ENCODE measurements around the gene NCBP3.
"Not testable (repeated sequence)": the region's sequence is repeated elsewhere in the genome, so short reads cannot be mapped to it uniquely, and the experiment has no call there.

NCBP3 gene

GRCh38 chr17:3809135-3809534, 36.9 kb downstream of the NCBP3 start:
- no peak for DNase-seq

- no peak for DNase-seq
These were observed 37.3 kb downstream of the NCBP3 start for GRCh38 chr17:3808701-3809100.

DNA sequence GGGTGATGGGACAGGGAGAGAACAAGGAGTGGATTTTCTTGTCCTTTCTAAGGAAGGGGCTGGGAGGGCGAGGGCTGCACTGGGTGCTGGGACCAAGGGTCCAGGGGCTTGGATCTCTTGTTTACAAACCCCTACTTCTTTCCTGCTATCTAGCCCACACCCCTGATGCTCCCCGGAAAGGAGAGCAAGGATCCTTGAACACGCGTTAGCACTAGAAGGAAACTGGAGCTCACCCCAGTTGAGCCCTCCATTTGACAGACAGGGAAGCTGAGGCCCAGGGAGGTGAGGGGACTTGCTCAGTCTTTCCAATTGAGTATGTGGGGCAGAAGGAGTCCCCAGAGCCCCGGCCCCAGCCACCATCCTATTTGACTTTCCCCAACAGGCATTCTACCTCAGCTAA, 40.5 kb downstream of the NCBP3 start:
- DNase-seq: no peak

DNA sequence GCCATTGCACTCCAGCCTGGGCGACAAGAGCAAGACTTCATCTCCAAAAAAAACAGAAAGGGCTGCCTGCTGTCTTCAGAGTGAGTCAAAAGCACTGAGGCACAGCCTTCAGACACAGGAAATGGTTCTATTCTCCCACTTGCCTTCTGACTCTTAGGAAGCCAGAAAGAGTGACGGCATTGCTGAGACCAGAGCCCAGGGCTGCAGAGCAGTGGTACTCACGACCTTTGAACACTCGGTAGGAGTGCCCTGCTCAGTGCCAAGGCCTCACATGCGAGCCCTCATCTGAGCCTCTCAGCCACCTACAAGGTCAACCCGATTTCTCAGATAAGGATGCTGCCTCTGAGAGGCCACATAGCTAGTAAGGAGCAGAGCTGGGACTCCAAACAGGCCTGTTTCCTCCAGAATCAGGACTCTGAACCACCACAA, 41.5 kb downstream of the NCBP3 start:
- no peak for DNase-seq

- DNase-seq: no peak
These were observed 42.8 kb downstream of the NCBP3 start for GRCh38 chr17:3803308-3803640.

GRCh38 chr17:3802461-3803307, 43.4 kb downstream of the NCBP3 start:
- DNase-seq: no peak

GRCh38 chr17:3801792-3802191, 44.3 kb downstream of the NCBP3 start:
- no peak for DNase-seq

- no peak for DNase-seq
These were observed 44.7 kb downstream of the NCBP3 start for GRCh38 chr17:3801347-3801746.

- no peak for DNase-seq
These were observed 45.4 kb downstream of the NCBP3 start, which contains the start of gene ITGAE for GRCh38 chr17:3800362-3801271. TSS of gene ITGAE (minus strand) at chr17:3801188. CDS start at chr17:3801144, 44 bp downstream.

GRCh38 chr17:3799181-3799945, 46.7 kb downstream of the NCBP3 start:
- DNase-seq: peak; percentile 49

DNA sequence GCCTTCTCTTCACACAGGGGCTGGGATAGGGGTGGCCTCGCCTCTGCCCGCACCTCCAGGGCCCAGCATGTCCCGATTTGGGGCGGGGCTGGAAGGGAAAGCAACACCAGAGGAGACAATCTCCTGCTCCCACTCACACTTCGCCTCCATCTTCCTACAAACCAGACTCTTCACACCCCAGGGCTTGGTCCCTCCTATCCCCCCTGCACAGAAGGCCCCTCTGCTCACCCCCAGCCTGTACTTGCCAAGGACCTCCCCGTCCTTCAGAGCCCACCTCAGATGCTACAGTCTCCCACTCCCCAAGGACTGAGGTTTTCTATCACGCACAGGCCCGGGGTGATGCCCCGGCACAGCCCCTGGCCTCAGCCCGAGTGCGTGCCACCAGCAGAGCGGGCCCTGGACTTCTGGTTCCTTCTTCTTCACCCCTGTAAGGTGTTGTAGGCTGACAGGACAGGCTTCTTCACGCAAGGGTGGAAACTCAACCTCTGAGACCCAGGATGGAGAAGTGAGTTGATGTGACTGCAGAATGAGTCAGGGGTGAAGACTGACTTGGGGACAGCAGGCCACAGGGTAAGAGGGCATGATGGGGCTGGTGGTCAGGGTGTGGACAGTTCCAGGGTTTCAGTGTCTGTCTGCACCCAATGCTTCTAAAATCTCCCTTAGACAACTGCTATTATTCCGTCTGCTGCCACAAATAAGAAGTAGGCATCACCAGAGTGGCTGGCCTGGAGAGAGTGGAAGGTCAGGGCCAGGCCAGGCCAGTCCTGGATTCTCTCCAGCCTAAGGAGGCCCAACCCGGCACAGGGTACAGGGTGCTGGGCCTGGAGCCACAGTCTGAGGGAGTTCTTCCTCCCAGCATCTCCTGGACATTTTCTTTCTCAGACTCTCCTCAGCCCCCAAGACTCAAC, 47.5 kb downstream of the NCBP3 start:
- no peak for DNase-seq

- no peak for DNase-seq
These were observed 49.2 kb downstream of the NCBP3 start for GRCh38 chr17:3796822-3797170.

DNA sequence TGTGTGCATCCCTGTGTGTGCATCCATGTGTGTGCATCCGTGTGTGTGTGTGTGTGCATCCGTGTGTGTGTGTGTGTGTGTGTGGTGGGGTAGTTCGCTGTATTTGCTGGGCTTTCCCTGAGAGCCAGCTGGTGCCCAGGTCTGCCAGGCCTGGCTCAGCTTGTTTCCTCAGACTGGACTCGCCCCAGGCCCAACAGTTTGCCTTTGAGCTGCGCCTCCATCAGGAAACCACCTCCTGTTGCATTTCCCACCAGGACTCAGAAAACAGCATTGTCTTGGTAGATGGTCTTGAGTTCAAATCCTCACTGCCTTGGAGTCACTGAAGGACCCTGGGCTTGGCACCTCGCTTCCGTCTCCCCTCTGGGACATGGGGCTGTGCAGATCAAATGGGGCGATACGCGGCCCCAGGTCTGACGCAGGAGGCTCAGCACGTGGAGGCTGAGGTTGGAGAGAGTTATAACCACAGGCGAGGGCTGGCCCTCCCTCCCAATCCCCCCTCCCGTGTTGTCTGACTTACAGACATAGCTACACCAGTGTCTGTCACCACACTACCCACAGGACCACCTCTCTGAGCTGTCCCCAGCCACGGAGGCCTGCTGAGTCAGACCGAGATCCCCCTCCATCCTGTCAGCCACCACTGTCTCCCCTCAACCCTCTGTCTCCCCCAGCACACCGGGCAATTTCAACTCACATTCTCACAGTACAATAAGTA, 49.8 kb downstream of the NCBP3 start:
- DNase-seq: peak; percentile 75

GRCh38 chr17:3795390-3796102, 50.5 kb downstream of the NCBP3 start:
- DNase-seq: no peak

GRCh38 chr17:3794557-3795389, 51.3 kb downstream of the NCBP3 start:
- no peak for DNase-seq

DNA sequence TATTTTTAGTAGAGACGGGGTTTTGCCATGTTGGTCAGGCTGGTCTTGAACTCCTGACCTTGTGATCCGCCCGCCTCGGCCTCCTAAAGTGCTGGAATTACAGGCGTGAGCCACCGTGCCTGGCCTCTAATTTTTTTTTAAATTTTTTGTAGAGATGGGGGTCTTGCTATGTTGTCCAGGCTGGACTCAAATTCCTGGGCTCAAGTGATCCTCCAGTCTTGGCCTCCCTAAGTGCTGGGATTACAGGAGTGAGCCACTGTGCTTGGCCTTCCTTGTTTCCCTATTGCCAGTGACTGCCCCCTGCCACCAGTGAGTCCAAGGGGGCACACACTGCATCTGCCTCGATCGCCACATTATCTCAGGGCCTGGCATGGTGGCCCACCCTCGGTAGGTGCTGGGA, 51.9 kb downstream of the NCBP3 start:
- DNase-seq: not testable (repeated sequence)

- DNase-seq: not testable (repeated sequence)
These were observed 52.8 kb downstream of the NCBP3 start for GRCh38 chr17:3793258-3793657.

- no peak for DNase-seq
These were observed 53.6 kb downstream of the NCBP3 start for GRCh38 chr17:3792481-3792880.

- DNase-seq: peak; percentile 51
These were observed 57.8 kb downstream of the NCBP3 start for GRCh38 chr17:3788200-3788599.

GRCh38 chr17:3785323-3785722, 60.7 kb downstream of the NCBP3 start:
- DNase-seq: not testable (repeated sequence)
